Osteocyte (in vitro differentiated cells): ENCODE data around the gene MX2. TPM values are rescaled to one million over a fixed set of nuclear protein-coding genes. Genes with fewer than 3 reads are reported as not detected.
"Not testable (repeated sequence)": the region's sequence is repeated elsewhere in the genome, so short reads cannot be mapped to it uniquely, and the experiment has no call there.

ENCODE experiments used
- DNase-seq: peaks from one replicate; pipeline ENCODE4 v3.0.0; 2021; ENCODE audit warnings: mixed read lengths; ENCODE audit not compliant: unreplicated experiment; ENCODE audit errors: extremely low spot score
- H3K27ac Mint-ChIP-seq: one replicate; pipeline ENCODE4 v1.8.0; 2021; ENCODE audit warnings: mild to moderate bottlenecking, mixed read lengths; ENCODE audit not compliant: unreplicated experiment
- H3K27me3 Mint-ChIP-seq: one replicate; pipeline ENCODE4 v1.8.0; 2021; ENCODE audit warnings: mixed read lengths; ENCODE audit not compliant: unreplicated experiment
- H3K36me3 Mint-ChIP-seq: one replicate; pipeline ENCODE4 v1.8.0; 2021; ENCODE audit warnings: mixed read lengths; ENCODE audit not compliant: unreplicated experiment
- H3K4me1 Mint-ChIP-seq: one replicate; pipeline ENCODE4 v1.8.0; 2021; ENCODE audit warnings: mixed read lengths; ENCODE audit not compliant: unreplicated experiment
- H3K4me3 Mint-ChIP-seq: one replicate; pipeline ENCODE4 v1.8.0; 2021; ENCODE audit warnings: mild to moderate bottlenecking, moderate library complexity, mixed read lengths; ENCODE audit not compliant: unreplicated experiment
- H3K9me3 Mint-ChIP-seq: one replicate; pipeline ENCODE4 v1.8.0; 2021; ENCODE audit warnings: mixed read lengths; ENCODE audit not compliant: unreplicated experiment
- CTCF ChIP-seq: fragments of 200-600 bp; sonication (generic); IDR thresholded peaks from 2 replicates; pipeline ENCODE4 v1.5.0; 2021; ENCODE audit warnings: antibody characterized with exemption, mild to moderate bottlenecking, moderate library complexity
- total RNA-seq: library from RNA; stranded (reverse); gene quantifications from 2 replicates; pipeline ENCODE4 v1.2.1, GENCODE V29; 2021

The MX2 gene
- total RNA-seq, 1 donor from 2014 or later, result not detected

- no peak for DNase-seq
- peaks cover 68% of the 10 kb centered on the region for H3K27me3 Mint-ChIP-seq
- H3K9me3 Mint-ChIP-seq, result no peaks in the 10 kb centered on the region
- no peaks in the 10 kb centered on the region for H3K36me3 Mint-ChIP-seq
- no peak overlapping the region for H3K27ac Mint-ChIP-seq
- TF ChIP-seq CTCF, result no peak
- H3K4me3 Mint-ChIP-seq, result no peak overlapping the region
- H3K4me1 Mint-ChIP-seq, result peaks cover 18% of the 10 kb centered on the region
Measured at GRCh38 chr21:41407541-41408460, 46.0 kb downstream of the MX2 start.

- DNase-seq, result no peak
- H3K27me3 Mint-ChIP-seq, result peaks cover 82% of the 10 kb centered on the region
- no peaks in the 10 kb centered on the region for H3K36me3 Mint-ChIP-seq
- H3K4me3 Mint-ChIP-seq, result no peak overlapping the region
- no peak overlapping the region for H3K27ac Mint-ChIP-seq
- no peak for TF ChIP-seq CTCF
- peaks cover 4% of the 10 kb centered on the region for H3K9me3 Mint-ChIP-seq
- H3K4me1 Mint-ChIP-seq, result peaks cover 18% of the 10 kb centered on the region
Measured at GRCh38 chr21:41410361-41410760, 48.5 kb downstream of the MX2 start.

GRCh38 chr21:41410767-41411448, 49.1 kb downstream of the MX2 start:
- Mint-ChIP-seq H3K4me3 (no peak overlapping the region), H3K9me3 (peaks cover 10% of the 10 kb centered on the region), H3K4me1 (peaks cover 18% of the 10 kb centered on the region), H3K27me3 (peaks cover 86% of the 10 kb centered on the region), H3K36me3 (no peaks in the 10 kb centered on the region), H3K27ac (no peak overlapping the region)
- no peak for DNase-seq
- TF ChIP-seq CTCF, result no peak

GRCh38 chr21:41411449-41412089, 49.7 kb downstream of the MX2 start:
- Mint-ChIP-seq H3K9me3 (peaks cover 13% of the 10 kb centered on the region), H3K36me3 (no peaks in the 10 kb centered on the region), H3K4me3 (no peak overlapping the region), H3K4me1 (peaks cover 18% of the 10 kb centered on the region), H3K27ac (no peak overlapping the region), H3K27me3 (peaks cover 86% of the 10 kb centered on the region)
- no peak for DNase-seq
- peak; percentile 26 for TF ChIP-seq CTCF

- H3K27ac Mint-ChIP-seq, H3K4me3 Mint-ChIP-seq, H3K36me3 Mint-ChIP-seq, DNase-seq: not testable (repeated sequence)
- H3K4me1 Mint-ChIP-seq, result peaks cover 17% of the 10 kb centered on the region
- H3K9me3 Mint-ChIP-seq, result peaks cover 13% of the 10 kb centered on the region
- peaks cover 35% of the 10 kb centered on the region for H3K27me3 Mint-ChIP-seq
Measured at GRCh38 chr21:41417505-41417904, 55.7 kb downstream of the MX2 start.
